OCI-LY1 (cell line): ENCODE results near the gene VPS29.

ENCODE experiments used
- H2AFZ ChIP-seq: fragments of 200-600 bp; sonication (generic), shearing (Covaris generic); 2 replicates; pipeline ENCODE4 v1.6.0; 2014; ENCODE audit warnings: antibody characterized with exemption, mild to moderate bottlenecking, low read length
- H3F3A ChIP-seq: fragments of 200-600 bp; sonication (generic), shearing (Covaris generic); 2 replicates; pipeline ENCODE4 v1.6.0; 2014; ENCODE audit warnings: mild to moderate bottlenecking, antibody characterized with exemption, low read length, moderate library complexity; ENCODE audit not compliant: insufficient read depth
- H3K27ac ChIP-seq: fragments of 200-600 bp; sonication (generic); 2 replicates; pipeline ENCODE4 v1.5.1; 2014; ENCODE audit warnings: low read length, mixed run types, mild to moderate bottlenecking, low read depth; ENCODE audit not compliant: poor library complexity, severe bottlenecking
- H3K27me3 ChIP-seq: fragments of 200-600 bp; sonication (generic); 2 replicates; pipeline ENCODE4 v1.6.0; 2014; ENCODE audit warnings: antibody characterized with exemption, mild to moderate bottlenecking, low read length, moderate library complexity; ENCODE audit not compliant: insufficient read depth
- H3K36me3 ChIP-seq: fragments of 200-600 bp; sonication (generic); 2 replicates; pipeline ENCODE4 v1.6.1; 2014; ENCODE audit warnings: mild to moderate bottlenecking, antibody characterized with exemption, low read length, moderate library complexity, mixed read lengths; ENCODE audit not compliant: insufficient read depth
- H3K4me1 ChIP-seq: fragments of 200-600 bp; sonication (generic); 2 replicates; pipeline ENCODE4 v1.5.1; 2014; ENCODE audit warnings: mild to moderate bottlenecking, low read length, moderate library complexity; ENCODE audit not compliant: insufficient read depth, severe bottlenecking
- H3K4me2 ChIP-seq: fragments of 200-600 bp; sonication (generic), shearing (Covaris generic); 2 replicates; pipeline ENCODE4 v1.6.1; 2014; ENCODE audit warnings: low read length
- H3K4me3 ChIP-seq: fragments of 200-600 bp; sonication (generic); 2 replicates; pipeline ENCODE4 v1.5.1; 2014; ENCODE audit warnings: low read length, low read depth, mild to moderate bottlenecking, mixed read lengths; ENCODE audit not compliant: poor library complexity, severe bottlenecking
- H3K79me2 ChIP-seq: fragments of 200-600 bp; shearing (Covaris generic); 2 replicates; pipeline ENCODE4 v1.6.1; 2016; ENCODE audit warnings: mixed run types, low read length, mixed read lengths; ENCODE audit not compliant: insufficient read depth
- H3K9ac ChIP-seq: fragments of 200-600 bp; sonication (generic), shearing (Covaris generic); 2 replicates; pipeline ENCODE4 v1.6.1; 2014; ENCODE audit warnings: mild to moderate bottlenecking, low read length, mixed read lengths
- H3K9me2 ChIP-seq: fragments of 200-600 bp; sonication (generic), shearing (Covaris generic); 2 replicates; pipeline ENCODE4 v1.6.1; 2014; ENCODE audit warnings: low read depth, mild to moderate bottlenecking, low read length, mixed read lengths
- H3K9me3 ChIP-seq: fragments of 200-600 bp; shearing (Covaris generic); 2 replicates; pipeline ENCODE4 v1.6.1; 2014; ENCODE audit warnings: low read length, mixed read lengths
- H4K20me1 ChIP-seq: fragments of 200-600 bp; sonication (generic), shearing (Covaris generic); 2 replicates; pipeline ENCODE4 v1.6.0; 2016; ENCODE audit warnings: mild to moderate bottlenecking, low read length; ENCODE audit not compliant: insufficient read depth
- CTCF ChIP-seq: fragments of 200-600 bp; sonication (generic), shearing (Covaris generic); IDR thresholded peaks from 2 replicates; pipeline ENCODE4 v1.5.1; 2017; ENCODE audit warnings: mild to moderate bottlenecking, antibody characterized with exemption, low read length, moderate library complexity, mixed read lengths
- EZH2 ChIP-seq: fragments of 200-600 bp; sonication (generic), shearing (Covaris generic); IDR thresholded peaks from 2 replicates; pipeline ENCODE4 v1.8.0; 2017; ENCODE audit warnings: borderline replicate concordance, mixed run types, mild to moderate bottlenecking, antibody characterized with exemption, low read length, moderate library complexity, mixed read lengths

The VPS29 gene

DNA sequence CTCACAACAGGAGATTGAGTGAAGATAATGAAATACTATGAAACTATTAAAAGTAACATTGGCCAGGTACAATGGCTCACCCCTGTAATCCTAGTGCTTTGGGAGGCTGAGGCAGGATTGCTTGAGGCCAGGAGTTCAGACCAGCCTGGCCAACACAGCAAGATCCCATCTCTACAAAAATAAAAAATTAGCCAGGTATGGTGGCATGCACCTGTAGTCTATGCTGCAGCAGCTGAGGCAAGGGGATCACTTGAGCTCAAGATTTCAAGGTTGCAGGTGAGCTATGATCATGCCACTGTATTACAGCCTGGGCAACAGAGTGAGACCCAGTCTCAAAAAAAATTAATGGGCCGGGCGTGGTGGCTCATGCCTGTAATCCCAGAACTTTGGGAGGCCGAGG lies 15.1 kb upstream of the VPS29 start:
- Histone ChIP-seq H3K36me3 (no peaks in the 10 kb centered on the region), H3K79me2 (no peaks in the 10 kb centered on the region), H4K20me1 (no peaks in the 10 kb centered on the region), H2AFZ (no peak overlapping the region), H3K4me1 (no peaks in the 10 kb centered on the region), H3K4me2 (no peak overlapping the region), H3K9ac (no peak overlapping the region), H3K27me3 (no peaks in the 10 kb centered on the region), H3F3A (no peaks in the 10 kb centered on the region), H3K9me2 (no peaks in the 10 kb centered on the region), H3K27ac (no peak overlapping the region), H3K4me3 (no peak overlapping the region), H3K9me3 (no peaks in the 10 kb centered on the region)
- TF ChIP-seq EZH2, result no peak
- no peak for TF ChIP-seq CTCF

DNA sequence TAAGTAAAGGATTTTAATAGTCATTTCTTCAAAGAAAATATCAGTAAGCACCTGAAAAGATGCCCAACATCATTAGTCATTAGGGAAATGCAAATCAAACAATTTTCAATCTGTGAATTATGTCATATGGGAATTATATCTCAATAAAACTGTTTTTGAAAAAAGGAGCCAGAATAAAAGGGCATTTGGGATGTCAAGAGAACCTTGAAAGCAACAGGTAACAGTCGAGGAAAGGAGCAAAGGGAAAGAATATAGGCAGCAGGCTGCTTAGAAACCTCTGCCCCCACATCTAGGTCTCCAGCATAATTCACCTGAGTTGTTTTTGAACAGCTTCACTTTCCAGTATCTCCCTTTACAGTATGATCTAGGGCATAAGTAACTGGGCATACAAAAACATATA lies 12.5 kb upstream of the VPS29 start:
- TF ChIP-seq EZH2 (no peak), CTCF (no peak)
- no peaks in the 10 kb centered on the region for H3K9me2 ChIP-seq
- no peaks in the 10 kb centered on the region for H3K36me3 ChIP-seq
- H2AFZ ChIP-seq, result no peak overlapping the region
- H3K9me3 ChIP-seq, result no peaks in the 10 kb centered on the region
- no peaks in the 10 kb centered on the region for H3K27me3 ChIP-seq
- H3K4me3 ChIP-seq, result no peak overlapping the region
- no peaks in the 10 kb centered on the region for H3K4me1 ChIP-seq
- H4K20me1 ChIP-seq, result no peaks in the 10 kb centered on the region
- no peak overlapping the region for H3K4me2 ChIP-seq
- no peak overlapping the region for H3K27ac ChIP-seq
- H3K9ac ChIP-seq, result no peak overlapping the region
- no peaks in the 10 kb centered on the region for H3K79me2 ChIP-seq
- H3F3A ChIP-seq, result no peaks in the 10 kb centered on the region

- H2AFZ ChIP-seq, result no peak overlapping the region
These were observed 11.9 kb upstream of the VPS29 start for GRCh38 chr12:110513842-110514241.

More at GRCh38 chr12:110513842-110514241, 11.9 kb upstream of the VPS29 start:
- Histone ChIP-seq H3K79me2 (no peaks in the 10 kb centered on the region), H3K4me1 (no peaks in the 10 kb centered on the region), H3K27me3 (no peaks in the 10 kb centered on the region), H3K9me3 (no peaks in the 10 kb centered on the region), H3K9me2 (no peaks in the 10 kb centered on the region), H3K27ac (no peak overlapping the region), H4K20me1 (no peaks in the 10 kb centered on the region), H3K36me3 (no peaks in the 10 kb centered on the region), H3K4me2 (no peak overlapping the region), H3K9ac (no peak overlapping the region), H3K4me3 (no peak overlapping the region), H3F3A (no peaks in the 10 kb centered on the region)
- TF ChIP-seq CTCF (no peak), EZH2 (no peak)
